ENCODE data around the gene MRFAP1. TPM values are rescaled to one million over a fixed set of nuclear protein-coding genes. Genes with fewer than 3 reads are reported as not detected.
A peak's percentile ranks its signal among the peaks of the same experiment; 100 is the strongest.
"Not testable (repeated sequence)": the region's sequence is repeated elsewhere in the genome, so short reads cannot be mapped to it uniquely, and the experiment has no call there.

Gene MRFAP1
- total RNA-seq, 1 donor from 2014 or later: 98.2 TPM

- DNase-seq (ENCODE audit: low read depth in 2 of 2): no peak
Measured at GRCh38 chr4:6663596-6664393, 23.3 kb downstream of the MRFAP1 start.

DNA sequence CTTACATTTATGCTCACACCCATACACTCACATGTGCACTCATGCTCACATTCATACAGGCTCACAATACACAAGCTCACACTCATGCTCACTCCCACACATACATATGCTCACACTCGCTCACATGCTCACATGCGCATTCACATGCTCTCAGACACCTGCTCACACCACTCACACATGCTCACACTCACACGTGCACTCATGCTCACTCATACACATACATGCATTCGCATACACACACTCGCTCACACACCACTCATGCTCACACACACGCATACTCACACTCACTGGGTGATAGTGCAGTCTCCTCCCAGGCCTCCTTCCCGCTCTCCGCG, 24.8 kb downstream of the MRFAP1 start:
- no peak for DNase-seq (ENCODE audit: low read depth in 2 of 2)

DNA sequence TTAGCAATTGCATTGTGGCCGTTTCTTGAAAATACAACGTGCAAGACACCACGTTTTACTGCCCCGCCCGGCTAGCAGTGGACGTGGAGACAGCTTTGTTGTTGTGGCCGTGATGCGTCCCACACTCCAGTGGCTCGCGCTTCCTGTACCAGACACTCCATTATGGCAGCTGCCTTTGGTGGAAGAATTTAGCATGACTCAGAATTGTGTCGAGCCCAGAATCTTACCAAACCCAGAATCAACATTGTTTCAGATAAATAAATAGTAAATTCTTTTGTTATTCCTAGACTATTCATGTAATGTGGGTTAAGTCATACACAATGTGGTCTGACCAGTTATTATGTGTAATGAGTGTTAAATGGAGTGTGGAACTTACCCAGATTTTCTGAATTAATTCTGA, 27.9 kb downstream of the MRFAP1 start:
- DNase-seq (ENCODE audit: low read depth in 2 of 2): peak in 1 of 2 donors; percentile 35

GRCh38 chr4:6671648-6672047, 31.2 kb downstream of the MRFAP1 start:
- no peak for DNase-seq (ENCODE audit: low read depth in 2 of 2)

- DNase-seq (ENCODE audit: low read depth in 2 of 2): no peak
Measured at GRCh38 chr4:6672131-6672530, 31.6 kb downstream of the MRFAP1 start.

DNA sequence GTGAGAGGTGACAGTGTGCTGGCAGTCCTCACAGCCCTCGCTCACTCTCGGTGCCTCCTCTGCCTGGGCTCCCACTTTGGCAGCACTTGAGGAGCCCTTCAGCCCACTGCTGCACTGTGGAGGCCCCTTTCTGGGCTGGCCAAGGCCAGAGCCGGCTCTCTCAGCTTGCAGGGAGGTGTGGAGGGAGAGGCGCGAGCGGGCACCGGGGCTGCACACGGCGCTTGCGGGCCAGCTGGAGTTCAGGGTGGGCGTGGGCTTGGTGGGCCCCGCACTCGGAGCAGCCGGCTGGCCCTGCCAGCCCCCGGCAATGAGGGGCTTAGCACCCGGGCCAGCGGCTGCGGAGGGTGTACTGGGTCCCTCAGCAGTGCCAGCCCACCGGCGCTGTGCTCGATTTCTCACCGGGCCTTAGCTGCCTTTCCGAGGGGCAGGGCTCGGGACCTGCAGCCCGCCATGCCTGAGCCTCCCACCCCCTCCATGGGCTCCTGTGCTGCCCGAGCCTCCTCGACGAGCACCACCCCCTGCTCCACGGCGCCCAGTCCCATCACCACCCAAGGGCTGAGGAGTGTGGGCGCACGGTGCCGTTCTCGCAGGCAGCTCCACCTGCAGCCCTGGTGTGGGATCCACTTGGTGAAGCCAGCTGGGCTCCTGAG, 32.2 kb downstream of the MRFAP1 start:
- DNase-seq (ENCODE audit: low read depth in 2 of 2): not testable (repeated sequence)

DNA sequence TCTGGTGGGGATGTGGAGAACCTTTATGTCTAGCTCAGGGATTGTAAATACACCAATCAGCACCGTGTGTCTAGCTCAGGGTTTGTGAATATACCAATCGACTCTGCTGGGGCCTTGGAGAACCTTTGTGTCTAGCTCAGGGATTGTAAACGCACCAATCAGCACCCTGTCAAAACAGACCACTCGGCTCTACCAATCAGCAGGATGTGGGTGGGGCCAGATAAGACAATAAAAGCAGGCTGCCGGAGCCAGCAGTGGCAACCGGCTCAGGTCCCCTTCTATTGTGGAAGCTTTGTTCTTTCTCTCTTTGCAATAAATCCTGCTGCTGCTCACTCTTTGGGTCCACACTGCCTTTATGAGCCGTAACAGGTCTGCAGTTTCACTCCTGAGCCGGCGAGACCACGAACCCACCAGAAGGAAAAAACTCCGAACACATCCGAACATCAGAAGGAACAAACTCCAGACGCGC, 32.7 kb downstream of the MRFAP1 start:
- DNase-seq (ENCODE audit: low read depth in 2 of 2): peak in 1 of 2 donors; percentile 40

DNA sequence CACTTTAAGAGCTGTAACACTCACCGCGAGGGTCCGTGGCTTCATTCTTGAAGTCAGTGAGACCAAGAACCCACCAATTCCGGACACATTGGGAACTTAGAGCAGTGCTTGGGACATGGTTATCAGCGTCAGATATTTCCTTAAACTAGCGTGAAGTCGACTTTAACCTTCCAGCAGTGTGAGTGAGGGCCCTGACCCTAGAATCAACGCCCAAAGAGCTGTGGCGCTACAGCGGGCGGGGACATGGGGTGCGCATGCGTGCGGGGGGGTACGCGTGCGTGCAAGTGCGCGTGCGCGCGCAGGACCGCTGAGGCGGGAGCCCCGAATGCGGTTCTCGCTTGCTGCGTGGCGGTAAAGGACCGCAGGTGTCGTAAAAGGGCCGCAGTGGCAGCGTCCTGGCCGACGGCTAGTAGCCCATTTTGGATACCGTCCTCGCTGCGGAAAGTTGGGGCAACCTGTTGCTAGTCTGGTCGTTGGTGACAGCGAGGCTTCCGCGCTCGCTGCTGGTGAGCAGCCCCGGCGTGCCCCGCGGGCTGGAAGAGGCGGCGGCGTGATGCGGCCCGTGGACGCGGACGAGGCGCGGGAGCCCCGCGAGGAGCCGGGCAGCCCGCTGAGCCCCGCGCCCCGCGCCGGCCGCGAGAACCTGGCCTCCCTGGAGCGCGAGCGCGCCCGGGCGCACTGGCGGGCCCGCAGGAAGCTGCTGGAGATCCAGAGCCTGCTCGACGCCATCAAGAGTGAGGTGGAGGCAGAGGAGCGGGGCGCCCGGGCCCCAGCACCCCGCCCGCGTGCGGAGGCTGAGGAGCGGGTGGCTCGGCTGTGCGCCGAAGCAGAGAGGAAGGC, 33.4 kb downstream of the MRFAP1 start:
- DNase-seq (ENCODE audit: low read depth in 2 of 2): peak; percentile 97 to 98

- DNase-seq (ENCODE audit: low read depth in 2 of 2): peak; percentile 54 to 70
Measured at GRCh38 chr4:6674500-6675149, 34.1 kb downstream of the MRFAP1 start.

DNA sequence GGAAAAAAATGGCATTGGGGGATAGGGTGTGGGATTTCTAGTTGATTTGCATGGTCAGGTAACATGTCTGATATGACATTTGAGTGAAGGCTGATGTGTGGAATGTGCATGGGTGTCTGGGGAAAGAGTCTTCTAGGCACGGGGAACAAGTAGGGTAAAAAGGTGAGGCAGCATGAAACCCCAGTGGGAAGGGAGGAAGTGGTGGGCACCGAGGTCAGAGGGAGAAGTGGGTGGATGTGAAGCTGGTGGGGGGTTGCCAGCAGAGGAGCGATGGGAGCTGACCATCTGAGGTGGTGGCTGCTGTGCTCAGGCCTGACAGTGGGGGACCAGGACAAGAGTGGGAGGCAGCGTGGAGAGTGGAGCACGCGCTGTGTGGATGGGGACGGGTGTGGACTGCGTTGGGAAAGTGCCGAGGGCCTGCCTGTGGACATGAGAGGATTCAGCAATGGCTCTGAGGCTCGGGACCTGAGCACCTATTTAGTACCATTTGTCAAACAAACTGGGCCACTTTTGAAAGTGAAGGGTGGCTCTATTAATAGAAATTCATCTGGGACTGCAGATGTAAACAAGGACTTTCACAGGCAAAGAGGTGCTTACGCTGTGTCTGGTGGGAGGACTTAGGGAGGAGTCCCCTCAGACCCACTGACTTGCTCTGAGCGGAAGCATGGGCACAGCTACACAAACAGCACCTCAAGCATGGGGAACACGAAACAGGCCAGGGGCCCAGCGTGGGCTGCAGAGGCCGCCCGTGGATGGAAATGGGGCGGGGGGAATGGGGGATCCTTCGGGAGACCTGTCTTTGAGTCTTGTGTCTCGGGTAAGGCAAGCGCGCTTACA, 36.5 kb downstream of the MRFAP1 start:
- no peak for DNase-seq (ENCODE audit: low read depth in 2 of 2)

DNA sequence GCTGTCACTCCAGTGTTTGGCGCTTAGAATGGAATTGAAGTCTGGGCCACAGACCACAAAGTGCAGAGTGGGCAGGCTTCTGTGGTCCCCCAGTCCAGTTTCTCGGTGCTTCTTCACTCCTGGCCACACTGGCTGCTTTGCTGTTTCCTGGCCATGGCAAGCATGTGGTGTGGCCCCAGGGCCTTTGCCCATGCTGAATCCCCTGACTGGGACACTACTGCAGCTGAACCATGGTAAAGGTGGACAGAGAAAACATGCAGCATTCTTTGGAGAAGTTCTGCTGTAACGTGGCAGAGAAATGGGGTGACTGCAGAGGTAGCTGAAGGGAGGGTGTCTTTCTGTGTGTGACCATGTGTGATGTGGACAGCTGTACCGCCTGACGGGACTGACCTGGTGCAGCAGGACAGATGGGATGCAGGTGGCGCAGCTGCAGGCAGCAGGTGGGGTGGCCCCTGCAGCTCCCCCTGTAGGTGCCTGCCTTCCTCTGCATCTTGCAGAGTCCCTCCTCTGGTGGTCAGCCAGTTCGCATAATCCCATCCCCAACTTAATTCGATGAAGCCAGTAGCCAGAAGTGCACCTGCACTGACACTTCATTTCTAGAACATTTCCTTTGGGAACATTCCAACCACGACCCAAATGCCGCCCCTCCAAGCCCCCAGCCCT, 40.0 kb downstream of the MRFAP1 start:
- DNase-seq (ENCODE audit: low read depth in 2 of 2): no peak

GRCh38 chr4:6681191-6681590, 40.7 kb downstream of the MRFAP1 start:
- no peak for DNase-seq (ENCODE audit: low read depth in 2 of 2)

GRCh38 chr4:6682862-6683590, 42.5 kb downstream of the MRFAP1 start:
- DNase-seq (ENCODE audit: low read depth in 2 of 2): no peak

DNA sequence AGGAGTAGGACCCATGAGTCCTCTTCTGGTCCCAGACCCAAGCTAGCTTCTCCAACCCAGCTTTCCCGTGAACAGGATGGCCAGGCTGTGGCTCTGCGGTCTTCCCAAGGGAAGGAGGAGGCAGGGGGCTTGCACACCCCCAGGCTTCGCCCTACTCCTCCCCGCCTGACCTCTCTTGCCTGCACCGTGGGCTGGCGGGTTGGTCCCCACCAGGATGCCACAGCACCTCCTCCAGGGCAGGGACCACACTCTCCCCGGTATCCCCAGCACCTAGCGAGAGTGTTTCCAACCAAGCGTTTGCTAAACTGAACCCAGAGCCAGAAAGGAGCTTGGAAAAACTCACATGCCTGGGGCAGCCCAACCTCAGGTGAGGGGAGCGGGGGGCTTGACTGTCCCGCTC, 44.2 kb downstream of the MRFAP1 start:
- no peak for DNase-seq (ENCODE audit: low read depth in 2 of 2)

DNA sequence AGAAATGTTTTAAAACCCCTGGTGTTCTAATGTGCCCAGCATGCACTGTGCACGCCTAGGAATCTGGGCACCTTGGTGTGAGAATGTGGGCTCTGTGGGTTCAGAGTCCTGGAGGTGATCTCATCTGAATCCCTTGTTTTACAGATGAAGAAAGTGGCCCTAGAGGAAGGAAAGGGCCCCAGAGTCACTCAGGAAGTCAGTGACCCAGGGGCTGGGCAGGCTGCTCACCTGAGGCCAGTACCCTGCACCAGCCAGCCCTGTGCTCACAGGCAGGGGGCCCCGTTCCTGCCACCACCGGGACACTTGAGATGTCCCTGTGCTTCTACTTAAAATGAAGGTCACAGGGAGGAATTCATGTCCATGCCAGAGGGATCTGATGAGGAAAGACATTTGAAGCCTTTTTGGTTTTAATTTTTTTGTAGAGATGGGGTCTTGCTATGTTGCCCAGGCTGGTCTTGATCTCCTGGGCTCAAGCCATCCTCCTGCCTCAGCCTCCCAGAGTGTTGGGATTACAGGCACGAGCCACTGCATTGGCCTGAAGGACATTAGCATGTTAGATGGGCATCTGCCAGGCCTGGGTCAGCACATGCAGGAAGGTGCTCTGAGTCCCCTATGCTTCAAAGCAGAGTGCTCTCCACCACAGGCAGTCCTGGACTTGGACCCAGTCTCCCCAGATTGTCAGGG, 45.8 kb downstream of the MRFAP1 start:
- no peak for DNase-seq (ENCODE audit: low read depth in 2 of 2)

- no peak for DNase-seq (ENCODE audit: low read depth in 2 of 2)
Measured at GRCh38 chr4:6687947-6688878, 47.7 kb downstream of the MRFAP1 start.

GRCh38 chr4:6688879-6689505, 48.5 kb downstream of the MRFAP1 start:
- peak in 1 of 2 donors; percentile 64 for DNase-seq (ENCODE audit: low read depth in 2 of 2)
